Measurements from ENCODE around the gene PROM2.

DNA sequence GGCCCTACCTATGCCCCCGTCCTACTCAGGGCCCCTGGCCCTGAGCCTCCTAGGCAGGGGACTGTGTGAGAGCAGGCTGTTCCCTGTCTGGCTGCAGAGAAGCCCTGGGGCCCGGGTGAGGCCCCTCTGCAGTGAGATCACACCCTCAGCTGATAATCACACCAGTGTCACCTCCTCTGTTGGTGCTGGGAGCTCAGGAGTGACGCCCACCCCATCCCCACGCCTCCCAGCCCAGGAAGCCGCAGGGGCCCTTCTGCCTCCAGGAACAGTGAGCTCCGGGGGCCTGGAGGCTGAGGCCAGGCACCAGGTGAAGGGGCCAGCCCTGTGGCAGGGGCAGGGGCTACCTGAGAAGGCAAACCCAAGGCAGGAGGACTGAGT lies 42.9 kb downstream of the PROM2 start:
- TF ChIP-seq, protein P1, sequence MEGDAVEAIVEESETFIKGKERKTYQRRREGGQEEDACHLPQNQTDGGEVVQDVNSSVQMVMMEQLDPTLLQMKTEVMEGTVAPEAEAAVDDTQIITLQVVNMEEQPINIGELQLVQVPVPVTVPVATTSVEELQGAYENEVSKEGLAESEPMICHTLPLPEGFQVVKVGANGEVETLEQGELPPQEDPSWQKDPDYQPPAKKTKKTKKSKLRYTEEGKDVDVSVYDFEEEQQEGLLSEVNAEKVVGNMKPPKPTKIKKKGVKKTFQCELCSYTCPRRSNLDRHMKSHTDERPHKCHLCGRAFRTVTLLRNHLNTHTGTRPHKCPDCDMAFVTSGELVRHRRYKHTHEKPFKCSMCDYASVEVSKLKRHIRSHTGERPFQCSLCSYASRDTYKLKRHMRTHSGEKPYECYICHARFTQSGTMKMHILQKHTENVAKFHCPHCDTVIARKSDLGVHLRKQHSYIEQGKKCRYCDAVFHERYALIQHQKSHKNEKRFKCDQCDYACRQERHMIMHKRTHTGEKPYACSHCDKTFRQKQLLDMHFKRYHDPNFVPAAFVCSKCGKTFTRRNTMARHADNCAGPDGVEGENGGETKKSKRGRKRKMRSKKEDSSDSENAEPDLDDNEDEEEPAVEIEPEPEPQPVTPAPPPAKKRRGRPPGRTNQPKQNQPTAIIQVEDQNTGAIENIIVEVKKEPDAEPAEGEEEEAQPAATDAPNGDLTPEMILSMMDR (IDR thresholded peaks at IDR 0.05; ENCODE audit: insufficient read depth, low read depth, low read length) = no peak
- TF ChIP-seq EZH2 (IDR thresholded peaks at IDR 0.05; ENCODE audit: insufficient read depth, low read length) = no peak
